GM19035 (cell line): ENCODE results near the gene PLCB4.

Source experiments
- ATAC-seq: cut with Tn5 transposase; IDR thresholded peaks from one replicate; pipeline ENCODE4 v1.9.1; 2021; ENCODE audit not compliant: unreplicated experiment

The PLCB4 gene

DNA sequence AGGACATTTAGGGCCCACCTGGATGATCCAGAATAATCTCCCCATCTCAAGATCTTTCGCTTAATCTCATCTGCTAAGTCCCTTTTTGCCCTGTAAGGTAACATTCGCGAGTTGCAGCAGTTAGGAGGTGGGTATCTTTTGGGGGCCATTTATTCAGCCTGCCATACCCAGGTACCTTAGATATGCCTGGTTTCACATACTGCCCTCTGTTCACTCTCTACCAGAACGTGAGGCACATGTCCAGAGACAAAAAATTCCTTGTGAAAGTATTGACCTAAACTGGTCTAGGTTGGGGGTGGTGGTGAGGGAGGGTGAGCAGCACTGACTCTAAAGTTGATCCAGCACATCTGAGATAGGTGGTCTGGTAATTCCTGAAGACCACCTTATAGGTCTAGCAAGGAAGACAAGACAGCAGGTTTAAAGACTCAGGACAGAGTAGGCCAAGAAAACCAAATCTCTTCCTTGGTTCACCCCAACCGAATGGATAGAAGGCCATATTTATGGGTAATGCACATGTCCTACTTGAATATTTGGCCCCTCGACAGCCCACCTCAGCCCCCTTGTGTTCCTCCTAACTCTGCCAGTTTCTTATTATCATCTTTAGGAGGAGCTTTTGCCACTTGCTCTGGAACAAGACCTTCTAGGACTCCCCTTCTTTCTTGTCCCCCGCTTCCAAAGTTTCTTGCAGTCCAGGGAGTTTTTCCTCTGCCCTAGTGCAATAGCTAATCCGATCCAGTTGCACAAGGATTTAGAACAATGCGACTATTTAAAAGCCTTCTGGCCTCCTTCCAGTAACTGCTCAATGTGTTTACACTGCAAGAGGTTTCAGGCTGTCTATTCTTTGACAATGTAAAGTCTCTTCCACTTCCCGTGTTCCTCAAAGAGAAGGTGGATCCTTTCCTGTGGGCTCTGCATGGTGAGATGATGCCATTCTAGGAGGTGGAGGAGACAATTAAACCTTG, 232.5 kb downstream of the PLCB4 start:
- ATAC-seq = no peak

DNA sequence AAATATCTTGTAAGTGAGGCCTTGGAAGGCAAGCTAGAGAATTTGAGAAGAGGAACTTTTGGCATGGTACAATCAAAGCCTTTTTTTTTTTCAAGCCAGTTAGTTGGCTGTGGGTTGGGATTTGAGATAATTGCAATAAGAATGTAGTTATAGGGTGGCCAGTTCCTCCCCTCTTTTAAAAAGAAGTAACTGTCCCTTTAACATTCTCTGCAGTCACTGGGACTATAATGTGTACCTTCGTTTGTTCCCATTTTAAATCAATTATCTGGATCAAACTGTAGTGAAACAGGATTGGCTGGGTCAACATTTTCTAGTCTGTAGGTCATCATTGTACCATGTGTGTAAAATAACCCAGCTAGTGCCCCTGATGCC, 233.2 kb downstream of the PLCB4 start:
- ATAC-seq = no peak

DNA sequence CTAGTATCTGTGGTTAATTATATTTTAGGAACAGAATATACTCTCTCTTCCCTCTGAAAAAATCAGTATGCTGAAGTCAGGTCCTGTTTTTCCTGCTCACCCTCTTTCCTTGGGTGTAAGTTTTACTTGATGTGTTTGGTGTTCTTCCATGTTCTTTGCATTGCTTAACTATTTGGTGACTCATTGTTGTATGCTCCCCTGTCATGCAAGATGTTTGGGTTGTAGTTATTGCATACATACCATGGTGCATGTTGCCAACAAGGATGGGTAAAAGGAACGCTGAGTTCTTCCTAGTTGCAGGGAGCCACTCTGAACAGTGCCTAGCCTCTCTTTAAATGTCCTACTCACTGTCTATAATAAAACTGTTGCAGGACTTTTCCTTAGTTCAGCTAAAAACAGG, 237.6 kb downstream of the PLCB4 start:
- no peak for ATAC-seq

DNA sequence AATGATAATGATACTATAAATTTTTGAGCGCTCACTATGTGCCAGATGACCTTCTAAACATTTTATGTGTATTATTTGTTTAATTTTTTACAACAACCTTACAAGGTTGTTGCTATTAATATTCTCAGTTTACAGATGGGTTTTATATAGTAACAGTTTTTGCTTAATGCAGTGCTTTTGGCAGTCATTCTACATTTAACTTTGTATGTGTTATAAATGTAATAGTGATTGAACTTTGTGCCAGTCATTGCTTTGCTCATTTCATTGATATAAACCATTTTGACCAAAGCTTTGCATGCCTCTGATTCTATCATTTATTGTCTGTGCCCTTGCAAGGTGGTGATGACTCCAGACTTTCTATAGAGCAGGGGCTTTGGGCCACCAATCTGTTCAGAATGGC, 239.2 kb downstream of the PLCB4 start:
- no peak for ATAC-seq

DNA sequence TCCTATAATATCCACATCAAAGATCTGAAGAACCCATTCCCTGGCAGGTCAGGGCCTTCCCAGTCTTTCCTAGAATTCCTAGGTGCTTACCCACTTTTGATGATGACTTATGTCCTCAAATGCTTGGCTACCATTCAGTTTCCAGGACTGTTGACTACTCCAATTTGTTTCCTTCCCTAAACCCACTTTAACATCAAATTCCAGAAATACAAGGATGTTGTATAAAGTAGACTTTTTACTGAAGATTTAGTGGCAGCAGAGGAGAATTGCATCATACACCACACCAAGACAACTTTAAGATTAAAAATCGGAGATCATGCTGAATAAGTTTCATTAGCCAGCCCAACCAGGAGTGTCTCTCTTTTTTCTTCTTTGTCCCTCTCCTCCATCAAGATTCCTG, 242.2 kb downstream of the PLCB4 start:
- ATAC-seq = no peak

DNA sequence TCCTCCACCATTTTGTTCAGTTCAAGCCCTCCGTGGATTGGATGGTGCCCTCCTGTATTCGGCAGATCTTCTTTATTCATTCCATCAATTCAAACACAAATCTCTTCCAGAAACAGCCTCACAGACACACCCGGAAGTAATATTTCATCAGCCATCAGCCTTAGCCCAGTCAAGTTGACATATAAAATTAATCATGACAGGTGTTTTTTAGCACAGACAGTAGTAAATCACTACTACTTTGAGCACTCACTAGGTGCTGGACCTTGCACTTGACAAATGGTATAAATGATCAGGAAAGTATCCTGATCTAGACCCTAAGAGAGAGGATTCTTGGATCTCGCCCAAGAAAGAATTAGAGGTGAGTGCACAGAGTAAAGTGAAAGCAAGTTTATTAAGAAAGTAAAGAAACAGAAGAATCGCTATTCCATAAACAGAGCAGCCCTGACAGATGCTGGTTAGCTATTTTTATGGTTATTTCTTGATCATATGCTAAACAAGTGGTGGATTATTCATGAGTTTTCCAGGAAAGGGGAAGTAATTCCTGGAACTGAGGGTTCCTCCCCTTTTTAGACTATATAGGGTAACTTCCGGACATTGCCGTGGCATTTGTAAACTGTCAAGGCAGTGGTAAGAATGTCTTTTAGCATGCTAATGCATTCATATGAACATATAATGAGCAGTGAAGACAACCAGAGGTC, 250.9 kb downstream of the PLCB4 start:
- no peak for ATAC-seq

DNA sequence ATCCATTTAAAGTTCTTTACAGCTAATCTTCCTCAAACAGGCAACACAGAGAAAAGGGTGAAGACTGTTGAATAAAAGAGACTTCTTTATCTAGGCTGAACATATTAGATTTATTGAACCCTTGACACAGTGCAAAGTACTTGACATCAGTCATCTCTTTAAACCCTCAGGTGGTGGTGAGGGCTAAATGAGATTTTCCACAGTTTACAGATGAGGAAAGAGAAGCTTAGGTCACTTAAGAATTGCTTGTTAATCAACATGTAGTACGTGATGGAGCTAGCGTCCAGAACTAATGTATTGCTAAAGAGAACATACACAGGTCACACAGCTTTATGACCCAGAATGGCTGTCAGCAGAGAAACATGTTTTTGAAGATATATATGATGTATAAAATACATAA, 252.1 kb downstream of the PLCB4 start:
- no peak for ATAC-seq

DNA sequence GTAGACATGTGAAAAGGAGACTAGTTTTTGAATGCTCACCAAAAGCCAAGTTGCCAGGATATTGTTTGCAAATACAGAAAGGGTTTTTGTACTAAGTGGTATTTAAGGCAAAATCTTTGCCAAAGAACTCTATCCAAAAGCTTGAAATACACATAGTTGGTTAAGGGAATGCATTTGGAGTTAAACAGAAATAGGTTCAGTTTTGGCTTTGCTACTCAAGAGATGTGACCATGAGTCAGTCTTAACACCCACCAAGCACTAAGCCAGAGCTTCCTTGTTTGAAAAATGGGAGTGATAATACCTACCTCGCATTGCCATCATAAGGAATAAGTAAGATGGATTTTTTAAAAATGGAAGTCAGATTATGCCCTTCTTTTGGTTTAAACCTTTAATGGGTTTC, 253.8 kb downstream of the PLCB4 start:
- ATAC-seq = no peak

DNA sequence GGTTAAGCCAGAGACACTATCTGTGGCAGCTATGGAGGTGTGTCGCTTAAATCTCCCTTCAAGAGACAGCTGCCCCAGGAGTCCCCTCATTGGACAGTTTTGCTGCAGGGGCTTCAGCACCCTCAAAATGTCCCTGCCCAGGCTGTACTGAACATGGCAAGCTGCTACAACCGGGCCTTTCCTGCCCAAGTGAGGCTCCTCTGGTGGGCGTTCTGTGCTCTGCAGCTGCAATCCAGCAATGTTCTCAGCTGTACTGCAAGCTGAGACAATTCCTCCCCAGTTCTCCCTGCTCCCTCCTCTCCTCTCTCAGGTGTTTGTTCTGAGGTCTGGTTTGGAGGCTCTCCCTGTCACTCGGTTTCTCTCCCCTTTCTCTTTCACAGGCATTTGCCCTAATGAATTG, 254.7 kb downstream of the PLCB4 start:
- ATAC-seq = no peak

DNA sequence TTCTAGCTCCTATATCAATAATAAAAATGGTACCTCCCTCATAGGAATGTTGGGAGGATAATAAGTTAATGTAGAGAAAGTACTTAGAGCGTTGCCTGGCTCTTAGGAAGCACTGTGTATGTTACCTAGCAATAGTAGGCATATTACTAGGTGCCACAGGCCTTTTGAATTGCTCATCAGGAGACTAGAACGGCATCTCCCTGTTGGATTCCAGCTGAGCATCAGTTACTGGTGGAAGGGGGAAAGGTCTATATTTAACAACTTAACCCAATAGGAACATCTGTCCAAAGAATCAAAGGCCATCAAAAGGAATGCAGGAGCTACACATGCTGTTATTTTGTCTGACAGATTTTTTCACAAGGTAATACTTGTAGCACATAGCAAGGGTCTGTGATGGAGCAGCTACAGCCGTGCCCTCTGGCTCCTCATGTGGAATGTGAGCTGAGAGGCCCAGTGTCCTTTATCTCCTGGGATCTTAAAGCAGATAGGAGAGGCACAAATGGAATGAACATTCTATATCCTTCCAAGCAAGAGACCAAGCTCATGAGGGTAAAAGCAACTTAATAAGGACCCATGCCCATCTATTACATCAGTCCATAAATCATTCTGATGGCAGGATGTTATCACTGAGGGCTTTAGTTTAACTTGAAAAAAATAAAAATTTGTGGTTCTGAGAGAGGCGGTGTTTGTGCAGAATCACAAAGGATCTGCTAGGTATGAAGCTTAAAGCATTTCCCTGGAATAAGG, 260.6 kb downstream of the PLCB4 start:
- ATAC-seq = no peak

DNA sequence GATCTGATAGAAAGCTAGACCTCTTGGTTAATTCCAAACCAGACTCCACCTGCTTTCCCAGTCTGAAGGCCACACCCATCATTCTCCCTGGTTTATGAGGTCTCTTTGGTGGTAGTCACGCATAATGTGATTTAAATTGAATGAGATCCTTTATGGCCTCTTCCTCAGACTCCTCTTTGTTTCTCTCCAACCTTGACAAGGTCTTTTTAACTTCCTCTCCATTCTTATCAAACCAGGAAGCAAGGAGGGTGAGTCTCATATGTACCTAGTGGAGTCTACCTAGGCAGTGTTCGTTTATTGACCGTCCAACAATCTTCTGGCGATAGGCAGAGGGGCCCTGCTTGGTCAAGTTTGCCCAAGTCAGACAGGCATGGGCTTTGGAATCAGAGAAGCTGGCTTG, 261.3 kb downstream of the PLCB4 start:
- ATAC-seq = no peak

DNA sequence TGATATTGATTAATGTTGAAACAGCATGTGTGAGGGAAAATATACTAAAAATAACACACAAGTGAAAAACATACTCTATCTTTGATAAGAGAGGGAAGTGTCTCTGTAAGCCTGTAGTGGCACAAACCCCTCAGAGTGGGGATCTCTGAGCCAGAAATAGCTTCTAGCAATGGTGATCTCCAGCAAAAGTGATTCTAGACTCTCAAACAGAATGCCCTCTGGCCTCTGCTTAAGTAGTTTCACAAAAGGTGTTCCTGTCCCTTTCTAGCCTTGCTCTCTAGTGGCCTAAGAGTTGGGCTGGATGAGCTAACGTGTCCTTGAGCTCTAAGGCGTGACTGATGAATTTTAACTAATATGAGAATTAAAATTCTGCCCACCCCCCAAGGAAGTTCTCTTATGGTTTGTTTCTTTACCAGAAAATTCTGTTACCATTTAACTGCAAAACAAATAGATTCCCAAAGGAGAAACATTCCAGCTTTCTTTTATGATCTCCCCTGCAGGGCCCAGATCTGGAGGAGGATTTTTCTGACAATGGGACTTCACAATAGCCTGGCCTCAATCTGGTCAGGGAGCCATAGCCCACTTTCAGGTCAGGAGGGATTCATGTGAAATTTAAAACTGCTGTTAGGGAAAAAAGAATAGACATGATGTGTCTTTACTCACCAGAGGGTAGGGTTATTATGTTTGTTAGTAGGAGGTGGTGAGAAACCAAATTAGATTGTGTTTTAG, 263.0 kb downstream of the PLCB4 start:
- ATAC-seq = no peak

DNA sequence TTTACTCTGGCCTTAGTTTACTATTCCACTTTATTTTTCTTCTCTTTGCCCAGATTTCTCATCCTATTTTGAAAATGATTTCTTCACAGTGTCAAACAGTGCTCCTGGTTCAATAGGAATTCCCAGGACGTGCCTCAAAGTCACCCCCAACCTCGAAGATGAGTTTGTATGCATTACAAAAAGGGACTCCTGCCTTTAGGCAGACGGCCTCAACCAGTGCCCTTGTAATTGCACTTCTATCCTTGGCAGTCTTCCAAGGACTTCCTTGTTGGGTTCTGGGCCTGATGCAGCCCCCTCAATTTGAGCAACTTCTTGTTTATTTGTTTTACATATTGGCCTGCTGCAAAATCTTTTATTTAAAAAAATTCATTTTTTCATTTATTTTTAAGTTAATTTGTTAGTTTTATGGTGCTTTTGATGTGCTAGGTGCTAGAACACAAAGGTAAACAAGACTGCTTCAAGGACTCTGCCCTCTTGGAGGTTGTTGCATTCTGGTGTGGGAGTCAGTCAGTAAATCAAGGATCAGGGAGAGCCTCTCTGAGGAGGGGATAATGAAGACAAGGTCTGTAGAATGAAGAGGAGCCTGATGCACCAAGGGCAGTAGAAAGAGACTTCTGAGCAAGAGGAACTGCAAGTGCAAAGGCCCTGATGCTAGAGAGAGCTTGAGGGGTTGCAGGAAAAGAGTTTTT, 264.0 kb downstream of the PLCB4 start:
- ATAC-seq = no peak

DNA sequence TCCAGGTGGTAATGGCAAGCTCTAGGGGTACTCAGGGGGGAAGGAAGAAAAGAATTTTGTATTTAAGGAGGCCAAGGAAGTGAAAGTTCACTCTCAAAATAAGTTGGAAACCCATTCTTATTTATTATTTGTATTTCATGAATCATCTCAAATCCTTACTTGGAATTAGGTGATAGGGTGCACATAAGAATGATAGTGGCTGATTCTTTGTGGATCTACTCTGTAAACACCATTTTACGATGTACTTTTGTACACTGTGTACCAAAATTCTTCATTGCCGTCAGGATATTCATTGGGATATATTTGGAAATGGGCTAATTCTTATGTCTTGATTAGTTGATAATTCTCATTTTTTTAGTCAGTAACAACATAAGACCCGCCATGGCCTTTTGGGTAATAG, 266.0 kb downstream of the PLCB4 start:
- ATAC-seq = no peak

DNA sequence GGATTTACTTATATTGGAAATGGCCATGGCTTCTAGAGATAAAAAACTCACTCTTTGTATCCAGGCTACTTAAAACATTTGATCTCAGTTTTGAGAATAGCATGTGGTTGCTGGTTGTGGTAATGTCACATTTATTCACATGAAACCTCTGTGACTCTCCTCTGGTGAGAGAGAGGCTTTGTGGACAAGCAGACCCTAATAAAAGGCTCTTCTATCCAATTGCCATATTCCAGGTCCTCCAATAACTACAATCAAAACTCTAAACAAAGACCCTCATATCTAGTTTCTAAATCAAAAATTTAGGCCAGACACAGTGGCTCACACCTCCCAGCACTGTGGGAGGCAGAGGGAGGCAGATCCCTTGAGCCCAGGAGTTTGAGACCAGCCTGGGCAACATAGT, 269.2 kb downstream of the PLCB4 start:
- ATAC-seq = no peak

DNA sequence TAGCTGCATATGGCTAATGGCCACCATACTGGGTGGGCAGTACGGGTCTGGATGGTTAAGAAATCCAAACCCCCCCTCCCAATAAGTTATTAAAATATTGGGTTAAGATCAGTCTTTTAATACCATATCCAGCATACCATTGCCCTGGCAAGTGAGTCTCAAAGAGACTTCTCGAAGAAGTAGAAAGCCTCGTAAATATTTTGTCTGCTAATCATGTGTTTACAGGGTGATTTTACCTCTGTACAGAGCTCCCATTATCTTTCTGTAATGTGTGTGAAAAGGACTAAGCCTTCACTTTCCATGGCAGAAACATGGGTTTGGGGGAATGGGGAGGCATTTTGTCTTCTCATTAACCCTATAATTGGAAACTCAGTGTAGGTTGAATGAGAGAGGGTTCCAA, 270.8 kb downstream of the PLCB4 start:
- ATAC-seq = no peak

DNA sequence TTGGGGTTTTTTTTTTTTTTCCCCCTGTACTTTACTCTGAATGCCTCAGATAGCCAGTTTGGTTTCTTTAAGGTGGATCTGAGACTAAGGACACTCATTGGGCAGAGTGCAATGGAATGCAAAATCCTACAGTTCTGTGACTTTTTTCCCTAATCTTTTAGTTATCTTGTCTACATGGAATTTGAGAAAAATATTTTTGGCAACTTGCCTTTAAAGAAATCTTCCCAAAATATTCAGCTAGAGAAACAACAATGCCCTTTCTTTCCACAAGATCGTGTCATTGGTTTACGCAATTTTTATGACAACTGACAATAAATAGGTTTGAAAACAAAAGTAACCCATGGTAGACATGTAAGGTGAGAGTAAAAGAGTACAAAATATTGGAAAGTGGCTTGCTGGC, 273.8 kb downstream of the PLCB4 start:
- no peak for ATAC-seq

DNA sequence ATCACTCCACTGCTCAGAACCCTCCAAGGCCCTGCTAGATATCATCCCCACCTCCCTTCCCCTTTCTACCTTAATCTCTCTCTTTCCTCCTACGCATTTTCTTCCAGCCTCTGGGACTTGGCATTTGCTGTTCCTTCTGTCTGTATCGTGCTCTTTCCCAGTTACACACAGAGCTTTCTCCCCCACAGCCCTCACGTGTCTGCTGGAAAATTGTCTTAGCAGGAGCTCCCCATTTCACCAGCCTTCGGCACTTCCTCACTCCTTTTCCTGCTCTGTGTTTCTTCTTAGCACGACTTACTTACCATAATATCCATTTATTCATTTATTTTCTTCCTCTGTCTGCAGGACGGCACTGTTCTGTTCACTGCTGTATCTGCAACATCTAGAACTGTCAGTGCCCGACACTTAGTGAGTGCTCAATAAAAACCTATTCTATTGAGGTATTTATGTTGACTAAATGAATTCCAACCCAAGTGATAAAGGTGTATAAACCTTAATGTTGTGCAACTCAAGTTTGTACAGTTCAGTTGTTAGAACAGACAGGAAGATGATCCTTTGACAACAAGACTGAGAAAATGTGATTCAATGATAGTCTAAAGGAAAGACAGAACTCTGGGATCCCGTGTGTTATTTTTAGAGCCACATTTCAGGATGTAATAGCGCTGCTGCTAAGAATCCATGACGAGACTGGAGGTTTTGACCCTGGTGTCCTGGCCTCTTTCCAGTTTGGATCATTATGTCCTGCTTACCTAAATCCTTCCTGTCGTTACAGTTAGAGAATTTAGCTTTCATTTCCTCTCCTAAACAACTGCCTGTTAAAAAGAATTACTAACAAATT, 275.4 kb downstream of the PLCB4 start:
- ATAC-seq = no peak

DNA sequence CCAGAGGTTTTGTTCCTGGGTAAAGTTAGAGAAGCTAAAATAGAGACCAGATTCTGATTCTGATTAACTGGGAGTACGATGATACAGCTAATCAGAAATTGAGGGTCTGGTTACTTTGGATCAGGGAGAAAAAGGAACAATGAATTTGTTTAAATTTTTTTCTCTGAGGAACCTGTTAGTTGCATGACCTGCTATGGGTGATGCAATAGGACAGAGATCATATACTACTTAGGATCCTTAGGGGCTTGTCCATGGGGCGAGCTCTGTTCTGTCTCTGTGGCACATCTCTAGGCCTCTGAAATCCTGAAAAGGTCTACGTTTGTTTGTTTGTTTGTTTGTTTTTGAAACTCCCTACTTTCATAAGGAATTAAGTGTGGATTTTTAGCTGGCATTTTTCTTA, 279.4 kb downstream of the PLCB4 start:
- ATAC-seq = no peak

DNA sequence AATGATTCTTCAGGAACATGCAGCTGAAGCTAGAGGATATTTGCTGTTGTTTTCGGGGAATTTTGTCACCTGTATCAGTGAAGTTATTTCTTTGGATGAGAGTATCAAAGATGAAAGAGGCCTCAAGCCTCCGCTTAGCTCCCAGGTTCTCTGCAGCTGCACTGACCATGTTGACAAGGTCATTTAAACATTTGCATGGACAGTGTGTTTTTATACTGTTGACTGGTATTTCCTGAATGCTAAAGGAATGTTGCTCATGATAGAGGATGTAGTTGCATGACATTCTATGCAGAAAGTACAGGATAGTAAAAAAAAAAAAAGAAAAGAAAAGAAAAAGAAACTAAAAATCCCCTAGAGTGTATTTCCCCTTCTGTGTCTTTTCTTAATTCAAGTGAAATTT, 279.9 kb downstream of the PLCB4 start:
- ATAC-seq = no peak
